NOMO-1 (cell line): ENCODE results near the gene DDR2.
"Not testable (repeated sequence)": the region's sequence is repeated elsewhere in the genome, so short reads cannot be mapped to it uniquely, and the experiment has no call there.

Experiments
- DNase-seq, 2 experiments: peaks; one replicate each; lab custom pipeline; 2025; ENCODE audit not compliant: unreplicated experiment in 2 of 2; lab: John Stamatoyannopoulos, UW

DDR2 gene

DNA sequence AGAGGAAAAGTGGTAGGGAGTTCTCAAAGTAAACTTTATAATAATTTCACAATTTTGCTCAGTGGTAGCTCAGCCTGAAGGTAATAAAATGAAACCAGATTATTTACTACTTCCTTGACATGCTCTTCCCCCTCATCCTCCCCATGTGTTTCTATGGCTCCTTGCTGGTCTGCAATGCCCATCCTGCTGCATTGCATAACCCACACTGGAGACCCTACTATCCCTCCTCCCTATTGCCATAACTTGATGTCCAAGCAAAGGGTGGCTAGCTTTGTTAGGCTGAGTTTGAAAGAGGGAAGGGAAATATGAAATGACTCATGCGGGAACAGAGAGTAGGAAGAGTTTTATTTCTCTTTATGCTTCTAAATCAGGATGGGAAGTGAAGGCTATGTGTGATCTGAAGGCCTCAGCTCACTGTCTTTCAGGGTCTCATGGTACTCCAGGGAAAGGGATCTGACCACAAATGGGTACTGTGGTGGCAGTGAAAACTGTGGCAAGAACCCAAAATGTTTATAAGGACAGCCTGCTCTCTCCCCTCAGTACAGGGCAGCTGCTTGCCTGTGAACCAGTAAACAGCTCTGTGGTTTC, 121.8 kb downstream of the DDR2 start:
- peak; percentile 7 to 23 for DNase-seq

DNA sequence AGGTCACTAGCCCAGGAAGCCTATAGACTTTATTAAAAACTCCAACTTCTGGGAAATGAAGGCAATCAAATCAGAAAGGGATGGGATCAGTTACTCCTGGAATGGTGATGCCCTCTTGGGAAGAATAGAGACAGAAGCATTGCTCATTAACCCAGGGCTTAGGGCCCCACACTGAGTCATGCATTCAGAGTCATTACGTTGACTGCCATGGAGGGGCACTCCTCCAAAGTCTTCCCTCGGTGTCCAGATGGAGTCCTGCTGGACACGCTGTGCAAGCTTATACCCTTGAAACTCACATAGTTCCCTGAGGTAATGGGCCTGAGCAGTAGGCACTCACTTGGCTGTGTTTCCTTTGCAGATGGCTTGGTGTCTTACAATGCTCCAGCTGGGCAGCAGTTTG, 123.0 kb downstream of the DDR2 start:
- DNase-seq, result no peak

DNA sequence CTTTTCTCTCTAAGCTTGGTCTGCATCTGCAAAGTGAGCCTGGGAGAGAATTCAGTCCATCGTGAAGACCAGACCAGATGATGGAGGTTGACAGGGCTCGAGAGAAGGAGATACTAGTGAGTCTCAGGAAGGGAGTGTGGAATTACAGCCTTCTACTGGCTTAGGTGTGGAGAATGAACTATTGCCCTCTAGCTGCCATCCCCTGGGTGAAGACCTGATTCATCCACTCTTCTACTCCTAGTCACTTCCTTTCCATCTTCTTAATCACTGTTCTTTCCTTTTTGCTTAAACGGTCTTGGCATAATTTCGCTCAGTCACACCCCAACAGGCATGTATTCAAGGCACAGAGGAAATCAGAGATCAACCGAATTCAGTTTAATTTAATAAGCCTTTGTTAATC, 124.3 kb downstream of the DDR2 start:
- no peak for DNase-seq

DNA sequence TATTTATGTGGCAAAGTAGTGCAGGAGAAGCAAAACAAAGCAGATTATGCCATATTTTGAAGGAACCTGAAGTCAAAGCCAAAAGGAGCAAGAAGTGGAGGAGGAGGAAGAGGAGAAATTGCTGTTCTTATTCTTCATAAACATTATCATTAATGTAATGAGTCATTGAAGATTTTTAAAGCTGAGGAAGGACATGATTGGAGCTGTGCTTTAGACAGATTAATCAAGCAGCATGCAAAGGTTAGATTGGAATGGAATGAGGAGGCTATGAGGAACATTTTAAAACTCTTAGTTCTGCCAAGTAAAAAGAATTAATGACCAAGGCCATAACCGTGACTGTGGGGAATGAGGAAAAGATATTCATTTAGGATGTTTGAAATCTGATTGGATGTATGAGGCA, 125.2 kb downstream of the DDR2 start:
- DNase-seq, result no peak

DNA sequence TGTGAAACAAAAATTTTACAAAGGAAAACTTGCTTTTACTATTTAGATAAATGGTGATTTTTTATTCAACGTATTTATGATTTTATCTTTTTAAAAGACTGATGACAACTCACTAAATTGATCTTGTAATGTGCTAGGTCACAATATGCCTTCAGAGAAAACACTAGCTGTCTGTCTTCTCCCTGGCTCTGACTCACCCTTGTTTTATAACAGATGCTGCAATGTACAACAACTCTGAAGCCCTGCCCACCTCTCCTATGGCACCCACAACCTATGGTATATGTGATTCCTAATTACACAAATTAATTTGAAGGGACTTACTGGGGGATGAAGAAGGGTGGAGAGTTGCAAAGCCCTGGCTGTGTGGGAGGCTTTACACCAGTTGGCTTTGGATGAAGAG, 133.5 kb downstream of the DDR2 start:
- DNase-seq, result no peak

DNA sequence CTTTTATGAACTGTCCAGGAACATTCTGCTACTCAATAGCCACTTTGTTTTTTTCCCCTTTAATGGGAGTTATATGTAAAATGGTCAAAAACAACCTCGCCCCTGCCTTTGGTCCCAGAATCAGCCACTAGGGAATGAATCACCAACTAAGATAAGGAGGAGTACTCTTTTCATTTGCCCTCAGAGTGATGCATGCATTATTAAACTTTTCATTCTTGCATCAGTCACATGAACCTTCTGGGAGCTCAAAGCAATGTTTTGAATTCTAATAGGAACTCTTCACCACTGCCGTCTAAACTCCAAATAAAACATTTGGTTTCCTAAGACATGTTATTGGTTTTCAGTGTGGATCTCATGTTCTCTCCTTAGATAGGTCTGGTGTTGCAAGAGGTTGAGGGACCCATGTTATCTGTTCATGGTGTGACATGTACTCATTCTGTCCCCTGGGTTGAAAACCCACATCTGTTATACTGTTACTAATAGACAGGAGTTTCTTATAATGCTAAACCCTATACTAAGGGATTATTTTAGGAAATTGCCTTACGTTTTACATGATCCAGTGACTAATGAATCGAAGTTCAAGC, 140.4 kb downstream of the DDR2 start:
- no peak for DNase-seq

DNA sequence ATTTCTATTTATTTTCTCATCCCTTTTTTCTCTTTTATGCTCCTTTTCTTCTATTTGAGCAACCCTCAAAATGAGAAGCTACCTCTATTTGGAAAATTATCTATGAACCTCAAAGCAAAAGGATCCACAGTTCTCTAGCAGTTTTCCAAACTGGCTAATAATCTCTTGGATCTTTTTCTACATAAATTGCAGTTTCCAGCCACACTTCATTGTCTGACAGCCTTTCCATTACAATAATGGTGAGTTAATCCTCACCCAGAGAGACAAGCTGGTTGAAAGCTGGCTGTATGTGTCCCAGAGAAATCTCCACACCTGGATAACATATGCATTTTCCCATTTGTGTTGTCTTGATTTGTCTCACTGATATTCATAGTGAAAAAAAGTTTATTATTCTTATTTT, 141.7 kb downstream of the DDR2 start:
- no peak for DNase-seq

DNA sequence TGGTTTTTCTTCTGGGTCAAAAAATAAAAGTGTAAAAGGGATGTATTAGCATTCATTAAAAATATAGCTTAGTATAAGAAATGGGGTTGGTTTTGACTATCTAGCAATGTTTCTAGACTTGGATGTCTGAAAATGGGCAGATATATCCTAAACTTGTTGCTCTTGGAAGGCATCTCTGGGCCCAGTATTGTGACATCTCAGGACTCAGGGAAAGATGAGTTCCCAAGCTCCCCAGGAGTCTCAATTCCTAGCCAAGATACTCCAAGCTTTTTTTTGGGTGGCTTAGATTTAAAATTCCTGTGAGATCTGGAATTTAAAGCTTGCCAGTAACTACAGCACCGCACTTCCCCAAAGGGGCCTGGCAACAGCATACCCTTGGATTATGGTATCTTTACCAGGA, 146.8 kb downstream of the DDR2 start:
- no peak for DNase-seq

DNA sequence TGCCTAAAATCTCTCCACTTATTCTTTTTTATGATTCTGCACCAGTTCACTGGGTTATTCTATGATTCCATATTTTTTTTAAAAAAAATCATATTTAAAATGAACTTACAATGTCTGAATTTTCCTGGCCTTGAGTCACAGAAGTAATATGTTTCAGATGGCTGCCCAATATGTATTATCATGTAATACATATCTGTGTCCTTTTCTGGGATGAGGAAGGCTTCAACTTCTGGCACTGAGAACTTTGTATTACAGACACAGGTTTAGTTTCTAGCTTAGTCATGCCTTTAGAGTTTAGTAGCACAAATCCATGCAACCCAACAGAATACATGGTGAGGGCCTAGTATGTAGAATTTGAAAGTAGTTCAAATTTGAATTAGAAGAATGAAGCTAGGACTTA, 150.4 kb downstream of the DDR2 start:
- DNase-seq, result no peak

DNA sequence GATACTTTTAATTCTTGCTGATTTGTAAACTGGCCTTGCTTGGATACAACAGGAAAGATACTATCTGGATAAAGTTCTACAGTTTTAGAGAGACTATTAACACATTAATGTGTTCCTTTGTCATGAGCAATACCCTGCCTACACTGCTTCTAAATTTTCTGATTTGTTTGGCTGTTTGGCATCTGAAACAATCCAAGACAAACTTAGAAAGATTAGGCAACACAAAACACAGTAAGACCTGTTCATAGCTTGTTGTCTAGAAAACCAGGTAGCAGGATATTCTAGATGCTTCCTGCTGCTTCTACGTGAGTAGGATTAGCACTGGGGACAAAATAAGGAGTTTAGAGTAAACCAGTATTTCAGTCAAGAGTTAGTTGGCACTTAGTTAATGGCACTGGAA, 152.7 kb downstream of the DDR2 start:
- not testable (repeated sequence) for DNase-seq

DNA sequence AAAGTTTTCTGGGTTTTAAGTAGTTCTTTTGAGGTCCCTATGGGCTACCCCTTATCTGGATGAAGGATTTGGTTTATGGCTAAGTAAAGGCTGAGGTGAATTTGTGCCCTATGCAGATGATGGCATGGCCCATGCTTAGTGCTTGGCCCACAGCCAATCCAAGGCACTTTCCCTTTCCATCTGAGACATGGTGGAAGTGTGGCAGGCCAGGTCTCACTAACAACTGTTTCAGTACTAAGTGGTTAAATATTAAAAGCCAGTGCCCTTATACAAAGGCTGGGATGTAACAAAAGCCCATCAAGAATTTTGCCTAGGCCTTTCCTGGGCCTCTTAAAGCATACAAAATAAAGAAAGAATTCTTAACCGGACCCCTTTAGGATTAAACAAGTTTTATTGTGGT, 156.5 kb downstream of the DDR2 start:
- not testable (repeated sequence) for DNase-seq

DNA sequence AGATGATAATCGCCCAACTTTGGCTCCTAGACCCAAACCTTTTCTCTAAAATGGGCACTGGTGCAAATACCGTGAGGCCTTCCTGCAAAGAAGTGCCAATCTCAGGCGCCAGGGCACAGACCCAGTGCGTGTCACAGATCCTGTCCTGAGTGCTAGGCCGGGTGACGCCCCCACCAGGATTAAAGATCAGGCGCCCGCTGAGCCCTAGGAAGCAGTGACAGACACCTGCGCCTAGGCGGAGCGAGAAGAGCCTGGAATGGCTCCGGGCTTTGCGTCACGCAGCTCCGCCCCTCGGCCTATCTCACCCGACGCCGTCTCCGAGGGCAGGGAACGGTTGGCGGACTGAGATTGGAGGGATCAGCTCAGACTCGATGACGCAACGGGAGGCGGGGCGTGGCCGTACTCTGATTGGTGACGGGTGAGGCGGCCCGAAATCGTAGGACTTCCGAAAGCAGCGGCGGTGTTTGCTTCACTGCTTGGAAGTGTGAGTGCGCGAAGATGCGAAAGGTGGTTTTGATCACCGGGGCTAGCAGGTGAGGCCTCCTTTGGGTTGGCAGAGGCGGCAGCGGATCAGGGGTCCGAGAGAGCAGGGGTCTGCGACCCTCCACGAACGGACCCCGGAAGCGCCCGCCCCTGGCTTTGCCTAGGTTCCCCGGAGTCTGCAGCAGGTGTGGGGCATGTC, 158.2 kb downstream of the DDR2 start, which contains the start of gene HSD17B7:
TSS of gene HSD17B7 (plus strand) at position 400 of the 682 bp plus-strand sequence. CDS start at position 499, 99 bp downstream.
- peak; percentile 43 to 72 for DNase-seq

DNA sequence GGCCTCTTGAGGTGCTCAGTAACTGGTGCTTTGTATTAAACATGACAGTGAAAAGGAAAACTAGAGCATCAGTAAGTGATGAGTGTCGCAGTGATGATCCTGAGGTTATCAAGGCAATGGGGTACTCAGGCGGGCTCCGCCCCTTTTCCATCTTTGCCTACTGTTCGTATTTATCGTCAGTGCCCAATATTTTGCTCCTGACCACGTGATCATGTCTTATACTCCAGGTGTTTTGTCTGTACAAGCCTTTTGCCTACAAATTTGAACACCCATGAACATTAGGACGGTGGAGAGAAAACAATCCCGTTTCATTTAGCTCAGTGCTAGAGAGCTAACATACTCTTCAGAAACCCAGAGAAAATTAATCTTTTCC, 158.7 kb downstream of the DDR2 start:
- DNase-seq, result peak in 1 of 2 experiments; percentile 0

DNA sequence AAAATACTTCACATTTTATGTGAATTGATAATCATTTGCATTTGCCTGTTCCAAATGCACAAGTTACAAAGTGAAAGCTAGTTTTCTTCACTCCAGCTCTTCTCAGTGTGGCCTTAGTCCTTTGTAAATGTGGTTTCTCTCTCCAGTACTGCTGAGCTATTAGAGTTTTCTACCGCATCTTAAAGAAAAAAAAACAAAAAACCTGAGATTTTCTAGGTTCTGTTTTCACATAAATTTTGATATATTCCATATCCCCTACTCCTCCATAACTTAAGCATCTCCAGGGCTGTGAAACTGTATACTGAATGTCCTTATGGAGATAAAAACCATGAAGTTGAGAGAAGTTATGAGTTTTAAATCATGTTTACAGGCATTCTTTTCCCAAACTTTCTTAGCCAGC, 162.0 kb downstream of the DDR2 start:
- not testable (repeated sequence) for DNase-seq

DNA sequence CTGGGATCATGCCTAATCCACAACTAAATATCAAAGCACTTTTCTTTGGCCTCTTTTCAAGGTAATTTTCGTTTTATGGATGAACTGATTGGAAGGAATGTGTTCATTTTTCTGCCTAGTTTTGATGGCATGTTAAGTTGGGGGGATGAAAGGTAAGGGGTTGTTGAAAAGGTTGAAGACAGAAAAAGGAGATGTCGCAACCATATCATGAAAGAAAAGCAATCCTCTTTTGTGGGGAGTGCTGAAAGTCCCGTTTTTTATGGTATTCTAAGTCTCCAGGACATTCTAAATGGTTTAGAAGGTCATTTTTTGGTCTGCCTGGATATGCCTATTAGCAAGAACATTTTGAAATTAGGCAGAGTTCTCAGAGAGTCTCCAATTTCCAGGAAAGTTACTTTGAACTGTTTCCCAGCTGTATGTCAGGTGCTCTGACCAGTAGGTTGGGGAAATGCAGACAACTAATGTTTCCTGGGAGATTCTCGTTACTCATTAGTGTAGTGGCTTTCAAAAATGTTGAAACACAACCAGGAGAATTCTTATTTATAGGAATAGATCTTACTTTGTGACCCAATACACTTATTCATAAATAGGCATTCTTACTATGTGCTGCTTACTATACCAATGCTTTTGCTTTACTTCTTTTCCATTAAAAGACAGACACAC, 164.5 kb downstream of the DDR2 start:
- DNase-seq, result not testable (repeated sequence)

DNA sequence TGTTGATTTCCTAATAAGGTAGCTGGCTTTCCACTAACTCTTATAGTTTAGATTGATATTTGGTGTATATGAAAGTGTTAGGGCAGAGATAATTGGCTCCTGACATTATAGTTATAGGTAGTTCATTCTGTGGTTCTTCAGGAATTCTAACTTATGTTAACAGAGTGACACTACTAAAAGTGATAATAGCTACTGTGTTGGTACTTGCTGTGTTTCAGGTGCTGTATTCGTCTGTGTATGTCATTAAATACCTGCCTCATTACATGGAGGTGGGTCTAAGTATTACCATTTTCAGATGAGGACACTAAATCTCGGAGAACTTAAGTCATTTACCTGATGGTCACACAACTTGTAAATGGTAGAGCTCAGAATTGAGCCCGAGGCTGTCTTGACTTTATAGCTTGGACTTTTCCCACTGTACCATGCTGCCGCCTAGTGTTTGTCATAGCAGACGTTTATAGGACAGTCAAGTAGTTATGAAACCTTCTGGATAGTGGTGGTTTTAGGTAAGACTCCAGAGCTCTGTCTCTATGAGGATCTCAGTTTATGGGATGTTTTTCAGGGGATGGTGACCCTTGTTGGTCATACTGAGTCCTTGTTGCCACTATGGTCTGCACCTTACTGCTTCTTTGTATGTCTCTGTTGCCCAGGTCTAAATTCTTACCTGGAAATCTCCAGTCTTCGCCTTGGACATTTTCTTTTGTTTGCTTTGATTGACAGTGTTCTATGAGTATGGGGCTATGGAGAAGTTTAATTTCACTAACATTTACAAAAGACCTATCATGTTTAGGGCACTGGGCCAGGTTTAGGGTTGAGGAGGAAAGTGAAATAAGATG, 167.9 kb downstream of the DDR2 start:
- DNase-seq, result peak in 1 of 2 experiments; percentile 14

DNA sequence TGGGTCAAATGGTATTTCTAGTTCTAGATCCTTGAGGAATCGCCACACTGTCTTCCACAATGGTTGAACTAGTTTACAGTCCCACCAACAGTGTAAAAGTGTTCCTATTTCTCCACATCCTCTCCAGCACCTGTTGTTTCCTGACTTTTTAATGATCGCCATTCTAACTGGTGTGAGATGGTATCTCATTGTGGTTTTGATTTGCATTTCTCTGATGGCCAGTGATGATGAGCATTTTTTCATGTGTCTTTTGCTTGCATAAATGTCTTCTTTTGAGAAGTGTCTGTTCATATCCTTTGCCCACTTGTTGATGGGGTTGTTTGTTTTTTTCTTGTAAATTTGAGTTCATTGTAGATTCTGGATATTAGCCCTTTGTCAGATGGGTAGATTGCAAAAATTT, 175.2 kb downstream of the DDR2 start:
- not testable (repeated sequence) for DNase-seq

DNA sequence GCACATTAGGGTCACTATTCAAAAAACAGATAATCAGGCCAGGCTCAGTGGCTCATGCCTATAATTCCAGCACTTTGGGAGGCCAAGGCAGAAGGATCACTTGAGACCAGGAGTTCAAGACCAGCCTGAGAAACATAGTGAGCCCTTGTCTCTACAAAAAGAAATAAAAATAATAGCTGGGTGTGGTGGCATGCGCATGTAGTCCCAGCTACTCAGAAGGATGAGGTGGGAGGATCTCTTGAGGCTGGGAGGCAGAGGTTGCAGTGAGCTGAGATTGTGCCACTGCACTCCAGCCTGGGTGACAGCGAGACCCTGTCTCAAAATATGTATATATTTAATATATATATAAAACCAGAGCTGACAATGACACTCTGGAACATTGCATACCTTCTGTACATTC, 180.1 kb downstream of the DDR2 start:
- not testable (repeated sequence) for DNase-seq

DNA sequence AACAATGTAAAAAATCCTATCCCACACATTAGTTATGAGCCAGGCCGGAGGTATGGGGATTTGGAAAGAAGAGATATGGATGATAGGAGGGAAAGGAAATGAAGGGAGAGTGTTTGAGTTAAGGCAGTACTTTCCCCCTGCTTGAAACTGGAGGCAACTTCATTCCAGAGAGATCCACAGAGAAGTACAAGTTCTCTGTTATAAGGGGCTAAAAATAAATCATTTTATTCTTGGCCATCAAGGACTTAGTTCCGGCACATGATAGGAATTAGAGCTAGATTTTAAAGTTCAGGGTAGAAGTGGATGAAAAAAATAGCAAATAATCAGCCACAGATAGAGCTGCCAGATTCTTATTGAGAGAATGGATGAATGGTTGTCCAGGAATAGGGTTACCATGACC, 185.9 kb downstream of the DDR2 start:
- not testable (repeated sequence) for DNase-seq

DNA sequence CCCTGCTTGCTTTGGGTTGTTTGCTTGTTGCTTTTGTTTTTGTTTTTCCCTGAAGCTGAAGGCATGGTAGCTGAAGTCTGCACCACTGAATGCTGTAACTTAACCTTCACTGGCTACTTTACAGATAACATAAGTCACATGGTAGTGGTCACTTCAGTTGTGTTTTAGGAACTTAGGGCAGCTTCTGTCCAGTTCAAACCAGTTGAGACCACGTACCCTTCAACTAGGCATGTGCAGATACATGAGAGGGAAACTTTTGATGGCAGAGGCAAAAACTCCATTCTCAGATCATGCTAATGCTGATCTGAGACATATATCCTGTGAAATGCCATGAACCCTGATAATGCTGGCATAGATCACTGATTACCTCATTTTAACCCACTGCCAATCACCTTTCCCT, 186.4 kb downstream of the DDR2 start:
- DNase-seq, result not testable (repeated sequence)
